CD4-positive, alpha-beta T cell treated with Interleukin-4 for 1 hour (primary cell): ENCODE measurements around the gene CFAP54.

ENCODE experiments used
- DNase-seq, 2 donors: peaks; one replicate each; pipeline ENCODE4 v3.0.0-alpha.2; 2020 to 2022

CFAP54 gene

DNA sequence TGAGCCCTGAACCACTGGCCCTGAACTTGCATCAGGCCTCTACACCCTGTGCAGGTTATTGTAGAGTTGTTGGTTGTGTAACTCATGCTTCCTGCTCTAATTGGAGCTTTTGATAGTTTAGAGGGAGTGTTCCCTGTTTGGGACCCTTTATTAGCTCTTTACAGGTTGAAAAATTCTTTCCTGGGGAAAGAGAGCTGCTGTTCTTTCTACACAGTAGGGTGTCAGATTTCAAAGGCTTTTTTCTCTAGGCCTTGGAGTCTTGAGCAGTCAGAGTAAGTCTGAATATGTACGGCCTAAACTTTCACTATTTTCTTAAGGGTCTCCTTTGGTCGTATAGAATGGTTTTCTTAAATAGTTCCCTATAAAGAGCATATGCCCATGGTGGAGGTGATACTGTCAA lies 356.9 kb downstream of the CFAP54 start:
- no peak for DNase-seq

DNA sequence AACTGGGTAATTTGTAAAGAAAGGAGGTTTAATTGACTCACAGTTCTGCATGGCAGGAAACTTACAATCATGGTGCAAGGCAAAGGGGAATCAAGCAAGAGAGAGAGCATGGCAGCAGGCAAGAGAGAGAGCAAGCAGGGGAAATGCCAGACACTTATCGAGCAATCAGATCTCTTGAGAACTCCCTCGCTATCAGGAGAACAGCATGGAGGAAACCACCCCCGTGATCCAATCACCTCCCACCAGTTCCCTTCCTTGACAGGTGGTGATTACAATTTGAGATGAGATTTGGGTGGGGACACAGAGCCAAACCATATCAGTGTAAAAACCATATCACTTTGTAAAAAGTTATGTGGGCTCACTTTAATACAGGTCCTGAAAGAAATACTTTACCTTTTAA lies 361.3 kb downstream of the CFAP54 start:
- DNase-seq, result no peak

DNA sequence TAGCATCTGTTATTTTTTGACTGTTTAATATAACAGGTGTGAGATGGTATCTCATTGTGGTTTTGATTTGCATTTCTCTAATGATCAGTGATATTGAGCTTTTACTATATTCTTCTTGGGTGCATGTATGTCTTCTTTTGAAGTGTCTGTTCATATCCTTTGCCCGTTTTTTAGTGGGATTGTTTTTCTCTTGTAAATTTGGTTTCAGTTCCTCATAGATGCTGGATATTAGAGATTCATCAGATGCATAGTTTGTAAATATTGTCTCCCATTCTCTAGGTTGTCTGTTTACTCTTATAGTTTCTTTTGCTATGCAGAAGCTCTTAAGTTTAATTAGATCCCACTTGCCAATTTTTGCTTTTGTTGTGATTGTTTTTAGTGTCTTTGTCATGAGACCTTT lies 368.8 kb downstream of the CFAP54 start:
- no peak for DNase-seq

- no peak for DNase-seq
Measured at GRCh38 chr12:96861656-96862055, 372.3 kb downstream of the CFAP54 start.

- no peak for DNase-seq
Measured at GRCh38 chr12:96862326-96862725, 372.9 kb downstream of the CFAP54 start.

DNA sequence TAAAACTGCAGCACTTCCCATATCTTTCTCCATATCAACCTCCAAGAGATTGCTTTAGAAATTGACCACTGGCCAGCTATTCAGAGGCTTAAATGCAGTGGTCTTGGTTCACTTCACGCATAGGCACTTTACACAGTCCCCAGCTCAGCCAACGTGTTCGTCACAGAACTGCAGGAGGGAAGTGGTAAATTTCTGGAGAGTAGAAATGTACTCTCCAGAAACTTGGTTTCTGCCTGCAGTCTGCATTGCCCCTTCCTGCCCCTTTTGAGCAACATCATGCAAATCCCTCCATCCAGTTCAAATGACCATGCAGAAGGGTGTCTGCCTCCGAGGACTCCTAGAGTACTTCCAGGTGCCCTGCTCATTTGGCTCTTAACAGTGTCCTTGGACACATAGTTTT lies 375.0 kb downstream of the CFAP54 start:
- DNase-seq, result no peak

DNA sequence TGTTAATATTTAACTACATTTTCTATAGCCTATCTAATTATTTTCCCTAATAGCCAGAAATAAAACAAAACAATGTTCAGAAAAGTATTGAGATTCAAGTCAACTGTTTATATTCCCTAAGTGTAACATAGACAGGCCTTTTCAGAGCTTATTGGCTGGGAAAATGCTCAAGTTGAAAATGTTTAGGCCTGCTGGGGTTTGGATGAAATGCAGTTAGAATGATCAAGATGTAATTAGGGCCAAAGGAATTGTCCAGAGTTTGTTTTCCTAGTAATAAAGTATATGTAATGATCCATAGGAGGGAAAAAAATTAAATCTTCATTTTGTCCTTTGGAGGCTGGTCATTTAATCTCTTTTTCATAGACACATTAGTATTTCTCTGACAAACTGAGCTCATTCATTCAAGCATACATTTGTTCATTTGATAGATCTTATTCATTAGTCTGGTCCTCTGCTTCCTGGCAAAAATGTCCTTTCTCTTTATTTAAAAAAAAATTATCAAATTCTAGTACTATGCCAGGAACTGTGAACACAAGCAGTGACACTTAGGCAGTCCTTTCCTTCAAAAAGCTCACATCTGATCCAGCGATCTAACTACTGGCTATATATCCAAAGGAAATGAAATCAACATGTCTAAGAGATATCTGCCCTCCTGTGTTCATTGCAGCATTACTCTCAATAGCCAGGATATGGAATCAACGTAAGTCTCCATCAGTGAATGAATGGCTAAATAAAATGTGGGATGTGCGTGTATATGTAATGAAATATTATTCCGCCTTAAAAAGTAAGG lies 377.6 kb downstream of the CFAP54 start:
- DNase-seq, result no peak

DNA sequence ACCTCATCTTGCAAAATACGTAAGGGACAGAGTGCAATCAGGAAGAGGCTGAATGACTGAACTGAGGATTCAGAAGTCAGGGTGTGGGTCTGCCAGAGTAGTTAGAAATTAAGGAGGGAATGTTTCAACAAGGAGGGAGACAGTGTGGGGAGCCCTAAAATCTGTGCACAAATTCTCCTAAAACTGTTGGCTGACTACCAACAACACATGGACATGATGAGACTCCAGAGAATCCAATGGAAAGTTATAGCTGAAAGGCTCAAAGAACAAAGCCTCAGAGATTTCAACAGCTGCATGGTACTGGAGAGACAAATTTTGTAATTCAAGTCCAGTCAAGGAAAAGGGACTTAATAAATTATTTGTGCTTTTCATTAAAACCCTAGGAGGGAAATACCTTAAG lies 381.6 kb downstream of the CFAP54 start:
- no peak for DNase-seq

DNA sequence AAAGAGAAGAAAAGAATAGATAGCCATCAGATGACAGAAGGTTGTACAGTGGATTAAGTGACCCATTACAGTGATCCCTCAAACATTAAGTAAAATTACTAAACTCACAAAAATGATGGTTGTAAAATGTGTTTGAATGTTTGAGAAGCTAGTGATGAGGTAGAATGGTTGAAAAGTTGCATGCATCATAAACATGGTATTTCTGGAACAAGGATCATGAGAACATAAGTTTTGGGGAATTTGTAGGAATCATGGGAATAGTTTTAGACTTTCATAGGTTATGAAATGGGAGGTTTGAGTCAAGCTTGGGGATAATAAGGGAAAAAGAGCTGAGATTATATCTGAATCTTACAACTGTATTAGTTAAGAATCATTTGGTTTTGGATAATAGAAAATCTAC lies 383.6 kb downstream of the CFAP54 start:
- DNase-seq, result no peak

DNA sequence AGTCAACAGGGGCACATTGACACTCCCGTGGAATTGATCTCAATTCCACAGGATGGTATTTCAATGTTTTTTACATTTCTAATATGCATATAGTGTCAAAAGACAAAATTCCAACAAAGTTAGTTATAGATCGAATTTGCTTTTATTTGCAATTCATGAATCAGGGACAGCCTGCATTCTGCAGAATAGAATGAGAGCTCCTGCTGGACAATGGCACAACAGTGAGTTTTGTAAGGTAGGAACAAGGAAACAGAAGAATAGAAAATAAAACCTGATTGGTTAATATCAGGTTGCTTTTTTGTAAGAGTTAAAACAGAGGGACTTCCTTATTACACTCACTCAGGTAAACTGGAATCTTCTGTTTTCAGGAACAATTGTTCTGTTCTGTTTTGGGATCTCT lies 384.8 kb downstream of the CFAP54 start:
- DNase-seq, result no peak

DNA sequence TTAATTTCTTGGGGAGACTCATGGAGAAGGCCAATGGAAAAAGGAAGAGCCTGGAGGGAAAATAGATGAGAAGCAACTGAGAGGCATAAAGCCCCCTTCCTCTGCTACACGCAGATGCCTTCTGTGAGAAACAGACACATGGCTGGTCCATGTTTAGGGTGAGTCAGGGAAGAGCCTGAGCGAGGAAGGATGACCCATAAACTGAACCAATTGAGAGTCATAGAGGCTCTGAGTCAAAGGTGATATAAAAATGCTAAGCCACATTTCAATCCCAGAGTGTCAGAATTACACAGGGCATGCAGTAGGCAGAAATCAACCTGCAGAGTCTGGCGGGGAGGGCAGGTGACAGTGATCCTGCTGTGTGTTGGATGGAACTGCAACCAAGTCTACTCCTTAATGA lies 387.6 kb downstream of the CFAP54 start:
- DNase-seq, result no peak

- DNase-seq, result no peak
Measured at GRCh38 chr12:96878704-96879103, 389.3 kb downstream of the CFAP54 start.

DNA sequence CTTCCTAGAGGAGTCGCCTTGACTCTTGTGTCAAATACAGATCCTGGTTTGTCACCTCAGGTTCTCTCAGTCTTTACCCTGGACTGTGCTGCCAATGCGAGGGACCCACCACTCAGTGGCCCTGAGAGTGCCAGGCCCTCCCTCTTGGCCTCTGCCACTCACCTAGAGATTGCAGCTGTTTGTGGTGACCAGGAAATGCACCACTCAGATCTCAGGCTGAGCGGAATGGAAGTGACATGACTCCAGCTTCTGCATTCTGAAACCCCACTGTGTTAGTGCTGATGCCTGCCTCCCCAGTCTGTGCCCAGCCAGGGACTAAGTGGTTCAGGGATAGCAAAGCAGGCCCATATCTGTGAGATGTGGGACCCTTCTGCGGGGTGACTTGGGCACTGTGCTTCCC lies 389.9 kb downstream of the CFAP54 start:
- no peak for DNase-seq

- DNase-seq, result no peak
Measured at GRCh38 chr12:96880220-96880619, 390.8 kb downstream of the CFAP54 start.

GRCh38 chr12:96881608-96882007 lies 392.2 kb downstream of the CFAP54 start:
- no peak for DNase-seq

- no peak for DNase-seq
Measured at GRCh38 chr12:96882862-96883261, 393.5 kb downstream of the CFAP54 start.

- DNase-seq, result no peak
Measured at GRCh38 chr12:96883571-96883970, 394.2 kb downstream of the CFAP54 start.

- no peak for DNase-seq
Measured at GRCh38 chr12:96886998-96887677, 397.8 kb downstream of the CFAP54 start.

DNA sequence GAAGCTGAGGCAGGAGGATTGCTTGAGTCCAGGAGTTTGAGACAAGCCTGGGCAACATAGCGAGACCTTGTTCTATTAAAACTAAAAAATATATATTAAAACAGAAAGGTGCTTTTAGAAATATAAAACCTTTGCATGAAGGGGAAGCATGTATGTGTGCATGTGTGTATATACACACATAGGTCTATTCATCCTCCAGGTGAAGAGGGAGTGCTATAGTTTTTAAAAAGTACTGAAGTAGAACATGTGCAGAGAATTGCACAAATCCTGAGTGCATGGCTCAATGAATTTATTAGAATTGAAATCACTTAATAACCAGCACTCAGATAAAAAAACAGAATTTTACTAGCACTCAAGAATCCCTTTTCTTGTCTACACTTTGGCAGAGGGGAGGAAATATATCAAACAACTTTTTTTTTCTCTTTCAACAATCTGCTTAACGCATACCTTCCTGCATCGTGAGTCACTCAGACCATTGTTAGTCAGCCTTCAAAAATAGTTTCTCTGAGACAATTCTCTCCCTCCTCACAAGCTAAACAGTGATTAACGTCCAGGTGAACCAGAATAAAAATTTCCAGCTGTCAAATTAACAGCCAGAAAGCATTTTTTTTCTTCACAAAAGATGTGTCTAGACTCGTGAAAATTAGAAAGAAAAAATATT lies 400.0 kb downstream of the CFAP54 start:
- no peak for DNase-seq

- DNase-seq, result no peak
Measured at GRCh38 chr12:96890331-96890730, 401.0 kb downstream of the CFAP54 start.

DNA sequence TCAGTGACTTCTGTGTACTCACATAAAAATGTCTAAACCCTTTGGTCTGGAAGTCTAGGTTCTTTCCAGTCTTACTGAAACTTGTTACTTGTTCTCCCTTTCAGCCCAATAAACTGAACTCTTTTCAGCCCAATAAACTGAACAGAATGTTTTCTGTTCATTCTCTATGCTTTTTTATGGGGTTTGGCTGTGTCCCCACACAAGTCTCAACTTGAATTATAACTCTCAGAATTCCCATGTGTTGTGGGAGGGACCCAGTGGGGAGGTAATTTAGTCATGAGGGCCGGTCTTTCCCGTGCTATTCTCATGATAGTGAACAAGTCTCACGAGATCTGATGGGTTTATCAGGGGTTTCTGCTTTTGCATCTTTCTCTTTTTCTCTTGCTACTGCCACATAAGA lies 402.7 kb downstream of the CFAP54 start:
- DNase-seq, result no peak

GRCh38 chr12:96897421-96897820 lies 408.0 kb downstream of the CFAP54 start:
- no peak for DNase-seq

- DNase-seq, result no peak
Measured at GRCh38 chr12:96901175-96901574, 411.8 kb downstream of the CFAP54 start.

DNA sequence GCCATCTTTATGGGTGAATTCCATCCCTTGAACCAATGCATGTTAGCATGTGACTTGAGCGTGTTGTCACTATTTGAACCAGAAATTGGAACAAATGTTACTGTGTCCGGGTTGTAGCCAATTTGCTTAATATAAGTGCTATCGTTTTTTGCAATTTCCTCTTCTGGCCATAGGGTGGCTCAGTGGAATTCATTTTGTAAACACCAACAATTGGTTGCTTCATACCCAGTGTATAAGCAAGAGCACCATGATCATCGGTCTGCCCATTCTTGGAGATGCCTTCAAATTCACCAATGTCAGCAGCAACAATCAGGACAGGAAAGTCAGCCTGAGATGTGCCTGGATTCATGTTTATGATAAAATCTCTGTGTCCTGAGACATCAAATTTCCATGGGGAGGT lies 412.7 kb downstream of the CFAP54 start:
- DNase-seq, result no peak
